CD4-positive, alpha-beta T cell treated with Interleukin-15 for 1 hour (primary cell): Measurements from ENCODE around the gene GALNT11.

Source experiments
- DNase-seq: peaks from one replicate; pipeline ENCODE4 v3.0.0-alpha.2; 2020

GALNT11 gene

DNA sequence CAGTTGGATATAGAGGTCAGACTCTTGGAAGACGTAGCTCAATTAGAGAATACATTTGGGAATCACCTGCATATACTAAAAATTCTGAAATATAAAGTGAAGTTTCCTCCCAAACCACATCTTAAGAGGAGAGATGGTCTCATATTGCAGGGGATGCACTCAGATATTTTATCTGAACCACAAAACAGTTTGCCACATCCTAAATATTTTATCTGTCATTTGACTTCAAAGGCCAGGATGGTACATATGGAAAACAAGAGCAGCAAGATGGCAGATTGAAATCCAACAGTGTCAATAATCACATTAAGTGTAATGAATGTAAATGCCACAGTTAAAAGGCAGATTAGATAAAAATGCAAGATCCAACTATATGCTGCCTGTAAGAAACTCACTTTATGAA is 97.1 kb downstream of the GALNT11 start:
- DNase-seq: no peak

DNA sequence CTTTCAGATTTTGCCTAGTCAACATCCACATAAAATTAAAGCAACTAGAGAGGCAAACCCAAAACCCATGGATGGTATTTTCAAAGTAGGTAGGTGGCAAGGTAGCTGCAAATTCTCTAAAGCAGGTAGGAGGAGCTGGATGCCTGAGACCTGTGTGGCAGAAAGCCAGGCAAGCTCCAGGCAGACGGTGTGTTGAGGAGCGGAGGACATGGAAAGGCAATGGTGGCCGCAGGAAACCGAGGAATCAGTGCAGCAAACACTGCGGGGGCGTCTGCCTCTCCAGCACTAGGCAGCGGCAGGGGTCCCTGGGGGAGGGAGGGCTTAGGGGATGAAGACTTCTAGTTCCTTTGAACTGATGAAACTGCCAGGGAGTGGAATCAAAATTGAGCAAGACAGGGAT is 101.3 kb downstream of the GALNT11 start:
- DNase-seq: no peak

DNA sequence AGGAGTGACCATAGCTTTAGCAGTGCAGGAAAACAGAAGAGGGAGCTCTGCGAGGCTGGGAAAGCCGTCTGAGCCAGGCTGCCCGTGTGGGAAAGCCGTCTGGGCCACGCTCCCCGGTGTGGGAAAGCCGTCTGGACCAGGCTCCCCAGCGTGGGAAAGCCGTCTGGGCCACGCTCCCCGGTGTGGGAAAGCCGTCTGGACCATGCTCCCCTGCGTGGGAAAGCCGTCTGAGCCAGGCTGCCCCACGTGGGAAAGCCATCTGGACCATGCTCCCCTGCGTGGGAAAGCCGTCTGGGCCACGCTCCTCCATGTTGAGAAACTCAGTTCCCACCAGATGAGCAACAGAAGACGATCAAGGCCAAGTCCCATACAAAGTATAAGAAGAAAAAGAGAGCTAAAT is 101.8 kb downstream of the GALNT11 start:
- DNase-seq: no peak

DNA sequence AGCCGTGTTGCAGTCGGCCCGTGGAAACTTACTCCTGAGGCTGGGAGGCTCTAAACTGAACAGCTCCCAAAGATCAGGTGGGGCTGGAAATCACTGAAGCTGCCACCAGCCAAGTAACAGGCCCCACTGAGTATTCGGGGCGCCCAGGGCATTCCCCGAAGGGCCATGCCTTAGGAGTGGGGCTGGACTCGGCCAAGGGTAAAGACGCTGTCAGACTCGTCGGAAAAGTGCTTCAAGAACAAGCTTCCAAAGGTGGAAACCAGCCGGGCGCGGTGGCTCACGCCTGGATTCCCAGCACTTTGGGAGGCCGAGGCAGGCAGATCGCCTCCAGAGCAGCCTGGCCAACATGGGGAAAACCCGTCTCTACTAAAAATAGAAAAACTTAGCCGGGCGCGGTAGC is 102.8 kb downstream of the GALNT11 start:
- DNase-seq: no peak

DNA sequence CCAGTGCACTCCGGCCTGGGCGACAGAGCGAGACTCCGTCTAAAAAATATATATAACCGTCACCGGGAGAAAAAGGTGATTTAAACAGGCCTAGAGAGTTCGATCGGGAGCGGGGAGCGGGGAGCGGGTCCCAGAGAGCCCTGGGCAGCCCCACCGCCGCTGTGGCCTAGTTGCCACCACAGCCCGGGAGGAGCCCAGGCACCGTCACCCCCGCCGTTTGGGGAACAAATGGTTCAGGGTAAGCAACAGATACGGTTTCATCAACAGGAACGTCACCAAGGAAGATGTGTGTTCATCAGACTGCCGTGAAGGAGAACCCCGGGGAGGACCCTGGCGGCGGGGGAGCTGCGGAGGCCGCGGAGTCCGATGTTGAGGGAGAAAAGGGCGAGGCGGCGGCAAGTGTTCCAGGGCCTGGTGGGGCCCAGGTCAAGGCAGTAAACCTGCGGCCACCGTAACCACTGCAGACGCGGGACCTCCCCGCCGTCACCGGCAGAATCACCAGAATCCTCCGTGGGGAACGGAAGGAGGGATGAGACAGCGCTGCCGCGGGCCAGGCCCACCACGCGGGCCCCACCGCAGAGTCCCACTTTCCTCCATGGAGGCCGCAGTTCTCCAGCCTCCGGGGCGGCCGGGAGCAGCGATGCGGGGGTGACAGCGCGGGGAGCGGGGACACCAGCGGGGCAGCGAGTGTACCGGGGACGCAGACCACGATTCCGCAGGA is 103.4 kb downstream of the GALNT11 start:
- DNase-seq: no peak

DNA sequence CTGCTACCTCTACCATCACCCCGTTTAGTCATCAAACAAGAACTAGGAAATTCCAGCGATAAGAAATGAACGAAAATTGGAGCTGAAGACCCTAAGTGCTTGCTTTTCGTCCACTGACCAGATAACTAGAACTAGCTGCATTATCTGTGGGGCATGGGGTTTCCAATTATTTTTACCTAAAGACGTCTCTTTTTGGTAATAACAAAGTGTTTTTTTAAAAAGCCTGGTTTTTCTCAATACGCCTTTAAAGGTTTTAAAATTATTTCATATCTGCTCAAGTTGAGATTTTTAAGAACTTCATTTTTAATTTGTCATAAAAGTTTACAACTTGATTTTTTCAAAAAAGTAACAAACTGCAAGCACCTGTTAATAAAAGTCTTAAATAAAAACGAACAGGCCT is 104.2 kb downstream of the GALNT11 start:
- DNase-seq: no peak

DNA sequence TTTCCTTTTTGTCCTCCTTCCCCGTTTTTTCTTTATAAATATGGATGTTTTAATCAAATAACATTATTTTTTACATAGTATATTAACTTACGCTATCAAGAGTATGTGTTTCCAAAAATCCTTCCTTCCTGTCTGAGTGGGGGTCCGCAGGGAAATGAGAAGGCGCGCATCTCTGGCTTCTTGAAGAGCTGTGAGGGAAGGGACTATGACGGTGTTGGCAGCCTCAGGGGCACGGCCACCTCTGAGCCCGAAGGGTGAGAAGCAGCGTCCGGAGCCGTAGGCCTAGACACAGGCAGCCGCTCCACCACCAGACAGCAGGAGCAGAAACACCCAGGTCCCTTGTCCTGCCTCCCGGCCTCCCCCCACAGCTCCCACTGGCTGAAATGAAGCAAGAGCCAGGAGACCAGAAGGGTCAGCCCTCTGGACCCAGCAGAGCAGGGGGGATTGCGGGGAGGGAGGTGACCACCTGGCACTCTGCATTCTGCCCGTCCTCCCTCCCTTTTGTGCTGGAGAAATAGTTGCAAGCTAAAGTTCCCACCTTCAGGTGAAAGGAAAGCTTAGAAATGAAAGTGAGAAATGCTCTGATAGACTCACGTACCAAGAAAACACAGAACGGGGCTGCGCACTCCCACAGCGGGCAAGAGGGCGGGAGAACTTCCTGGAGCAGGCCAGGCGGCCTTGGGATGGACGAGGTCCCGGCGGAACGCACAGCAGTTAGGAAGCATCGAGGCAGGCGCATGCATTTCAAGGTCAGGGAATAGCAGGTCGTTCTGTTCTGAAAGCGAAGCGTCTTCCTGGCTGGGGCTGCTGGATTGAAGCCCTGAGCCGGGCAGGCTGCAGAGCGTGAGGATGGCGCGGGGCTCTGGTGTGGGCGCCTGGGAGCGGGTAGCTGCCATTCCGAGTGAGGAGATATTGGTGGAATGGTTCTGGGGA is 105.5 kb downstream of the GALNT11 start:
- no peak for DNase-seq

DNA sequence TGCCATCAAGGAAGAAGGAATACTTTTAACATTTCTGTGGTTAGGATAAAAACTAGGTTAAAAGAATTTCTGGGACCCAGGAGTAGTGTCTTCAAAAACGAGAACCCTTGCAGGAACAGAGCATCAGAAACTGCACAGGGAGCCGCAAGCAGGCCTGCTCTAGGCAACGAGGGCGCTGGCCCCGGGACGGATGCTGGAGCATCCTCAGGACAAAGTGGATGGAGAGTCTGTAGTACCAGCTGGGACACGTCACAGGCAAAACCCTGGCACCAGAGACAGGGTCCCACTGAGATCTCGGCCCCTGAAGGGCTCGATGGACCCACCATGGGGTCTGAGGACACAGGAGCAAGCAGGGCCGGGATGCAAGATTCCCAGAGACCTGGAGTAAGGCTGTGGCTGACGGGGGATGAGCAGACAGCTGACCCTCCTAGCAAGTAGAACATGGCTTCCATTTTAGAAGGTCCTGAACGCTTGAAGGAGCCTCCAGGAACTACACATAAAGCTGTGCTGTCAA is 106.6 kb downstream of the GALNT11 start:
- no peak for DNase-seq

DNA sequence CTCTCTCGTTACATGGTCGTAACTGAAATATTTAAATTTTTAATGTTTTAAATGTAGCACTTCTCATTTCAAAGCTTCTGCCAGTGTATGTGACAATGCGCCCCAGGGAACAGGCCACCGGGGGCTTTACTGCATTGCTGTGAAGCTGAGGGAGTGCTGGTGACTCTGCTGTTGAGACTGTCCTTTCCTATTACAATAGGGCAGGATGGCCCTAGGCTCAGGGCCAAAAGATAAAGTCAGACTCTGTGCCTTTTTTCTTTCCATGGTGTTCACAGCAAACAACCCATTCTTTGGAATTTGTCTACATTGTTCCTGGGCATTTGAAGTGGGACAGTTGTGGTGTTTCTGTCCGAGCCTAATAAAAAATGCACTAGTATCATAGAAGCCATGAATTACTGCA is 107.3 kb downstream of the GALNT11 start:
- no peak for DNase-seq

DNA sequence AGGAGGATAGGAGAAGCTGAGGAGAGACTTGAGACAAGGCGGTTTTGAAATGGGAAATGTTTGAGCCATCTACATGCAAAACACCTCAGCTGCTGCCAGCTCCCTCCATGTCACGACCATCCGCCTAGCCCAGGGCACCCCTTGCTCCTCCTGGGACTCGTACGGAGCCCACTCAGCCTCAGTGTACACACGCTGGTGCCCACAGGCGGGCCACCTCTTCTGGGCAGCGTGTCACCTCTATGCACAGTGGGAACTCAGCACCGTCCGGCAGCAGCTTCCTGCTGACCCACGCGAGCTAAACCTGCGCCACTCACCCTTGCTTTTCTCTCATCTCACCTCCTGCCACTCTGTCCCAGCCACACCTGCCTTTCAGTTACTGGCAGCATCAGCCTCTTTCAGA is 108.3 kb downstream of the GALNT11 start:
- DNase-seq: no peak

DNA sequence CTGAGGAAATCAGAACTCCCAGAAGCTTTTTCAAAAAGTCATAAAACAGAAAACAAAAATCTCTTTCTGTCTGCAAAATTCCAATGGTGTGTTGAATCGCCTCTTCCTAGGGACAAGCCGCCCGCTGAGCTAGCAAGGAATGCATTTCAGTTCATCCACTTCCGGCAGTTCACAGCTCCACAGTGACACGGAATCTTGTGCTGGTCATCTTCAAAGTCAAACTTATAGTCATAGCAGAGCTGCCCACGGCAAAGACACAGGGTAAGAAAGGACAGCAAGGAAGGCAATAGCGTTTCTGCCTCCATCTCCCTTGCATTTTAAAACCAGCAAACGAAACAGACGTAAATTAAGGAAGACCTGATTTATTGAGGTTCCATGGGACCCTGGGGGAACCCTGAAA is 111.2 kb downstream of the GALNT11 start:
- no peak for DNase-seq

DNA sequence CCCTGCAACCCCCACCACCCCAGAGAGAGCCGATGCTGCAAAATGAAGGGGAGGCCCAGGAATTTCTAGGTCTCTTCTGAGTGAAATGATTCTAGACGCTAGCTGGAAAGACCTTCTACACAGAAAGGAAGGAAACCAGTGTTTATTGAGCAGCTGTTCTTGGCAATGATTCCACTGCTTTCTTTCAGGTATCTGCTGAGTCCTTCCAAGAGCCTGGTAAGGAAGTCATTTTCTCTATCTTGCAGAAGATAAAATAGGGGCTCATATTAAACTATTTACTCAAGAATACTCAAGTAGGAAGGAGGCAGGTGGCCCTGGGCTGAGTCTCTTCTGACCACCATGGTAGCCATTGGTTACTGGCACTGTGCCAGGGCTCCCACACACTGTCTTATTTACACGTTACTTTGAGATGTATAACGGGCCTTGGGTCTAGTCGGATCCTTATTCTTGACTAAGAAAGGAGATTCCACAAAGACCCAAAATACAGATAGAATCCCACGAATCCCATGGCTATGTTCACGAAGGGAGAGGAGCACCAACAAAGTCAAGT is 112.1 kb downstream of the GALNT11 start:
- DNase-seq: no peak

DNA sequence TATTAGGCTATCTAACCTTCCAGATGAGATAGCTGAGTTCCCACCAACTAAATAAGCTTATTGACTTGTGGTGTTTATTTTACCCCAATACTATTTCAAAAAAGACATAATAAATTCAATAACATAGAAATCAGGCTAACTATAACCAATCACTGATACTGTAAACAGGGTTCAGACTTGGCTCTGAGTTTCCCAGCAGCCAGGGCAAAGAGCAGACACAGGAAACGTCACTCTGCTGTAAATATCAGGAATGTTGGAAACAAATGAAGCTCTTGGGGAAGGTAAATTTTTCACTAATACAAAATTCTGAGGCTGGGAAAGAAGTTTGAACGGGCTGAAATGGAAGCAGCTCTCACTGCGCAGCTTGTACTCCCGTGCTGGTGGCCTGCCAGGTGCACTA is 114.6 kb downstream of the GALNT11 start:
- DNase-seq: no peak

DNA sequence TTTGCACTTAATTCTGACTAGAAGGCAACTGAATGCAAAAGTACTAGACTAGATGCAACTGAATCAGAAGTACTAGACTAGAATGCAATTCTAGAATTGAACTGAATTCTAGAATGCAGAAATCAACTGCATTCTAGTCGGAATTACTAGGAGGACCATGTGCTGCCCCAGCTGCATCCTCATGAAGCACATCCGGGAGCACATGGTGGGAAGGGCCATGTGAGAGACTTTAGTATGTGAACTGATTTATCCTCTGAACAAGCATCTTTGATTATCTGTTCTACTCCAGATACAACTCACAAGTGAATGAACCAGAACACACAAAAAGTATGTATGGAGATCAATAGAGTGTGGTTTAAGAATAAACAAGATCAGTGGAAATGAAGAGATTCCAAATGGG is 115.1 kb downstream of the GALNT11 start:
- DNase-seq: no peak

DNA sequence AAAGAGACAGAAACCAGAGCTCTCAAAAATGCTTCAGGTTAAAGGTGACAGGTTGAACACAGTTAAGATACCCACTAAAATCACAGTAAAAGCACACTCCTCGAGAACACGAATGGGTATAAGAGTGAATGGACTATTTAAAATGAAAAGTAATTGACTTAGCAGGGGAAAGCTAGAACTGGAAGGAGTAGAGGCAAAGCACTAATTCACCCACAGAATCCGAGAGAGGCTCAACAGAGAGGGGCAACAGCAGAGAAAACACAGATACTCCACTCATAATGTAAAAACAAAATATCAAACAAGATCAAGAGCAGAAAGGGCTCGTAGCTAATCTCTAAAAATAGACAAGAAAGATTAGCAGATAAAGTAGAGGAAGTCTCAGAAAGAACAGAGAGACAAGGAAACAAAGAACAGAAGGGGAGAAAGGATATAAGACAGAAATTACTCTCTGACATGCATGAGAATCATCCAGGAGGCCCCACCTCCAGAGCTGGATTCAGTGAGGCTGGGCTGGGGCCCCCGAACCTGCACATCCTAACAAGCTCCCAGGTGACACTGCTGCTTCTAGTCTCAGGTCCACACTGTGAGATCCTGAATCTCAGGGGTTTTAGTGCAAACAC is 117.6 kb downstream of the GALNT11 start:
- no peak for DNase-seq

DNA sequence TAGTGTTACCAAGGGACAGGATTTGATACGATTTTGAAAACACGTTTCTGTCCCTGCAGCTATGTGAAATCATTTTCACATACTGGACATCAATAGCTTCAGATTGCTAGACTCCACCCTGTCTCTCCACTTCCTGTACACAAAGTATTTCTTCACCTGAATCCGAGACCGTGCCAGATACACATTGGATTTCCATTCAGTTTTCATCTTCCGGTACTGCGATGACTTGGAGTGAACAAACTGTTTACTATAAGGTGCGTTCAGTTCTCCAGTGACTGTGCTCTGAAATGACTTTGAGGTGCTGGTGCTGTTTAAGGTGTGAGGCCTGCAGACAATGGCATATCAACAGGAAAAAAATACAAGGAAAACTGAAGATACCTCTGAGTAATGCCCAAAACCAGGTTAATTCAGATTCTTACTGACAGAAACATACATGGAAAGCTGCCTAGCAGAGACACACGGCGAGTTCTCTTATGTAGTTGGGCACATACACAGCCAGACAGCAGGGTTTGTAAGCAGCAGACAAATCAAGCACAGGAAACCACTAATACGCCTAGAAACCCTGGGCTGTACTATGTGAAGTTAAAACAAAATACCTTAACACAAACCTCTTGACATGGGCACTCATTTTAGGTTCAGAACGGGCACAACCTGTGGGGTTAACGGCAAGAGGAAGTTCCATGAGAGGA is 119.2 kb downstream of the GALNT11 start:
- no peak for DNase-seq

DNA sequence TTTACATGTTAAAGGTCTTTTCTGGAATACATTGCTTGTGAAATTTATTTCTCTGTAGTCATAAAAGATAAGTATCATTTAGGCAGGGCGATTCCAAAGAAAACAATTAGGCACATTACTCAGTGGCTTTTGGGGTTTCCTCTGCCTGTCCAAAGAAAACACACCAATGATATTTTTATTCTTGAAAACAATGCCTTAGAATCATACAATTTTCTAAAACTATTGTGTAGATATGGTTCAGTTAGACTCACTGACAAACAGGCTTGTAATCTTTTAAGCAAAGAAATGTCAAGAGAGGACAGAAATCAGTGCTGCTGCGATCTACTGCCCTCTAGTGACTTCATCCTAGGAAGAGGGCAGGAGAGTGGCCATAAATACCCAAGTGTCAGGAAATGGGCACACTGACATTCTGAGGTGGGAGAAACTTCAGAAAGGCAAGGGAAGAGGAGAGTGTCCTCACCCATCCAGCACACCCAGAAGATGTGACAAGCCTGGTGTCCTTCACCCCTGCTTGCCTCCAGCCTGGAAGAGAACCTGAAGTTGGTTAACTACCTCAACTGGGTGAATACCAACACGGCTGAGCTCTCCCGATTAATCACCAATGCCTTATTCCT is 120.5 kb downstream of the GALNT11 start:
- no peak for DNase-seq

DNA sequence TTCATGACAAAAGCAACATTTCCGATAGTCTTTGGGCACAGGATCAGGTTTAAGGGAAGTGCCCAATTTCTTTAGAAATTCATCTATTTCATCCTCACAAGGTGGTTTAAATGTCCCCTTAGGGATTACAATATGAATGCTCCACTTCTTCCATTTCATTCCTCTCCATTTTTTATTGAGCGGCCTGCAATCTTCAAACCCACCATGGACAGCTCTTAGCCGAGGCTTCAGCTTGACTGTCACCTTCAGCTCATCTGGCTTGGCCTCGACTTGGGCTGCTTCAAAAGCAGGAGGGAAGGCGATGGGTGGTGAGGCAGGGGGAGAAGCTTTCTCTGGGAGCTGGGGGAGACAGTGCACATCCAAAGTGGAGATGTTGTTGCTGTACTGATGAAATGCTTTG is 123.2 kb downstream of the GALNT11 start:
- DNase-seq: no peak

DNA sequence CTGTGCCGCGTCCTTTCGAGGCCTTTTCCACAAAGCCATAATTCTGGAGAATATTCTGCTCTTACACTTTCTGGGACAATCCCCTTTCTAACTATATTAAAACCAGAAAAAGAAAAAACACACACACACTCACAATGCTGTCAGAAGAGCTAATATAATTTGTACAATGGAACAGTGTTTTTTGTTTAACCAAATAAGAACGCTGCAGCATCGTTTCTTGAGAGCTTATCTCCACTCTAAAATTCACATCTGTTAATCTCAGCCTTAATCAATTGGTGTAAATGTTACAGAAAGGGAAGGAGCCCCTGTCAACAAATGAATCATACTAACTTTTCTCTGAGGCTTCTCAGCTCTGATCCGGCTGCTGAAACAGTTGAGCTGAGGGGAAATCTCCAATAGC is 123.9 kb downstream of the GALNT11 start:
- no peak for DNase-seq

DNA sequence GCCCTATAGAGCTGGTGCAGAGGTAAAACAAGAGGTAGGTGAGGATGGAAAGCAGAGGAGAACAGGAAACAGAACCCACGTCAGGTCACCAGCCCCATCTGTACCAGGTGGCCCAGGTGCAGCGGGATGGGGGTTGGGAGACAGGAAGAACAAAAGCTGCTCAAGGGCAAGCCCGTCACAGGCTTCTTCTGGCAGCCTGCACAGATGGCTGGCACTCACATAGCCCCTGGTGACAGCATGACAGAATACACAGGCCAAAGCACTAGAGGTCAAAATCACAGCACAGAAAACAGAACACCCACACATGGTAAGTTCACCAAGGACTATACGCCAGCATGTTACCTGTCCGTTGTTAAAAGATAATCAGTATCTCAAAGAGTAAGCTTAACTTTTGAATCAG is 126.8 kb downstream of the GALNT11 start:
- no peak for DNase-seq

DNA sequence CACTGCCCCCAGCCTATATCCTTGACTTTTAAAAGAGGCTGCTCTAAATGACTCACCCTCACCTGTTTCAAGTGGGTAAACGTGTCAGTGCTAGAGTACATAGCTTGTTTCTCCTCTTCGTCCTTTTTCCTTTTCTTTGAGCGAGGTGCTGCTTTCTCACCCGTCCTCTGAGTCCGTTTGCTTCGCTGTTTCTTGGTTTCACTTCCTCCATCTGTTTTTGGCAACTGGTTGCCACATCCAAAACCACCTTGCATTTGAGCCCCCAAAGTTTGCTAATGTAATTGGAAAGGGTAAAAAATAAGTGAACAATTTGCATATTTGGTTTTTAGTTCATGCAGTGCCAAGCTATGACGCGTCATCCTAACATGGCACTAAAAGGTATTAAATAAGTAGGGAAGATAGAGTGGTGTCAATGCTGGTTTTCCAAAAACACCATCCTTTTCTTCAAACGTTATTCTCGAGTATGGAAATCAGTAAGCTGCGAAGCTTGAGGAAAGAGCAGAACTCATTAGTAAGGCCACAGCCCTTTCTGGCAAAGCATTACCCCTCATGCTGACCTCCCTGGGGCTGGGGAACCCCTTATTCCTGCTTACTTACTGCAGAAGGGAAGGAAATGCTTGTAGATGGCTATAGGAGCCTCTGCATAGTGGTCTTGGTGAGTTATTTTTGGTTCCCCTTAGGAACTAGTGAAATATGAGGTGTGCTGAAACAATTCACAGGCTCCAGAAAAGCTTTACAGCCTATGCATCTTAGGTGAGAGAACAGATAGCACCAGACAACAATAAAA is 133.5 kb downstream of the GALNT11 start:
- peak; percentile 45 for DNase-seq
